ENCODE measurements around the gene MXD4. TPM values are rescaled to one million over a fixed set of nuclear protein-coding genes. Genes with fewer than 3 reads are reported as not detected.

The MXD4 gene, protein sequence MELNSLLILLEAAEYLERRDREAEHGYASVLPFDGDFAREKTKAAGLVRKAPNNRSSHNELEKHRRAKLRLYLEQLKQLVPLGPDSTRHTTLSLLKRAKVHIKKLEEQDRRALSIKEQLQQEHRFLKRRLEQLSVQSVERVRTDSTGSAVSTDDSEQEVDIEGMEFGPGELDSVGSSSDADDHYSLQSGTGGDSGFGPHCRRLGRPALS
- total RNA-seq: 10 to 100 TPM; 38.8 to 86.4 (median 59.2) TPM

DNA sequence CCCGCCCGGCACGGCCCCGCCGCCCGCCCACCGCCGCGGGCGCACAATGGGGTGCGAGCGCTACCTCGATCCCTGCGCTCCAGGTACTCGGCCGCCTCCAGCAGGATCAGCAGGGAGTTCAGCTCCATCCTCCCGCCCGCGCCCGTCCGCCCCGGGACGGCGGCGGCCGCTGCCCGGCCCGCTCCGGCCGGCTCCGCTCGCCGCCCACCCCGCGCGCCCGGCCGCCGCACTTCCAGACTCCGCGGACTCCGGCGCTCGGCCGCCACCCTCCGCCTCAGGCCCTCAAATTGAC, at the start of gene MXD4:
TSS of gene MXD4 (minus strand) at position 257 of the 292 bp plus-strand sequence. CDS start at position 128, 129 bp downstream.
- H3K4me3 ChIP-seq: peak within 1 kb of the TSS; percentile 91 to 96 (median 93)
- intact Hi-C loops (cut with DNase I): loop anchor here (2.0 to 5.0 kb wide), 3 partner anchors 19 to 276 kb away; partner anchors contain the start of genes CFAP99, FAM193A, HAUS3 and POLN
- H3K4me1 ChIP-seq: peaks cover 67 to 88% (median 77%) of the 10 kb centered on the region in 4 donors
- peak within 1 kb of the TSS; percentile 93 to 96 (median 95) for H3K27ac ChIP-seq (replicated peaks in 1 of 4)
- peaks cover 0 to 8% (median 5%) of the 10 kb centered on the region in 4 donors for H3K36me3 ChIP-seq
- H3K9me3 ChIP-seq: no peaks in the 10 kb centered on the region
- TF ChIP-seq EP300 (IDR thresholded peaks at IDR 0.05) (no peak), POLR2A (IDR thresholded peaks at IDR 0.05; ENCODE audit: low read depth) (no peak), POLR2AphosphoS5 (IDR thresholded peaks at IDR 0.05) (no peak)
- TF ChIP-seq, protein P1, sequence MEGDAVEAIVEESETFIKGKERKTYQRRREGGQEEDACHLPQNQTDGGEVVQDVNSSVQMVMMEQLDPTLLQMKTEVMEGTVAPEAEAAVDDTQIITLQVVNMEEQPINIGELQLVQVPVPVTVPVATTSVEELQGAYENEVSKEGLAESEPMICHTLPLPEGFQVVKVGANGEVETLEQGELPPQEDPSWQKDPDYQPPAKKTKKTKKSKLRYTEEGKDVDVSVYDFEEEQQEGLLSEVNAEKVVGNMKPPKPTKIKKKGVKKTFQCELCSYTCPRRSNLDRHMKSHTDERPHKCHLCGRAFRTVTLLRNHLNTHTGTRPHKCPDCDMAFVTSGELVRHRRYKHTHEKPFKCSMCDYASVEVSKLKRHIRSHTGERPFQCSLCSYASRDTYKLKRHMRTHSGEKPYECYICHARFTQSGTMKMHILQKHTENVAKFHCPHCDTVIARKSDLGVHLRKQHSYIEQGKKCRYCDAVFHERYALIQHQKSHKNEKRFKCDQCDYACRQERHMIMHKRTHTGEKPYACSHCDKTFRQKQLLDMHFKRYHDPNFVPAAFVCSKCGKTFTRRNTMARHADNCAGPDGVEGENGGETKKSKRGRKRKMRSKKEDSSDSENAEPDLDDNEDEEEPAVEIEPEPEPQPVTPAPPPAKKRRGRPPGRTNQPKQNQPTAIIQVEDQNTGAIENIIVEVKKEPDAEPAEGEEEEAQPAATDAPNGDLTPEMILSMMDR (IDR thresholded peaks at IDR 0.05): no peak
- no CpG with 5 or more reads among the region's 46 CpGs for WGBS
- DNase-seq (ENCODE audit: extremely low spot score): no peak
- no peaks in the 10 kb centered on the region for H3K27me3 ChIP-seq

DNA sequence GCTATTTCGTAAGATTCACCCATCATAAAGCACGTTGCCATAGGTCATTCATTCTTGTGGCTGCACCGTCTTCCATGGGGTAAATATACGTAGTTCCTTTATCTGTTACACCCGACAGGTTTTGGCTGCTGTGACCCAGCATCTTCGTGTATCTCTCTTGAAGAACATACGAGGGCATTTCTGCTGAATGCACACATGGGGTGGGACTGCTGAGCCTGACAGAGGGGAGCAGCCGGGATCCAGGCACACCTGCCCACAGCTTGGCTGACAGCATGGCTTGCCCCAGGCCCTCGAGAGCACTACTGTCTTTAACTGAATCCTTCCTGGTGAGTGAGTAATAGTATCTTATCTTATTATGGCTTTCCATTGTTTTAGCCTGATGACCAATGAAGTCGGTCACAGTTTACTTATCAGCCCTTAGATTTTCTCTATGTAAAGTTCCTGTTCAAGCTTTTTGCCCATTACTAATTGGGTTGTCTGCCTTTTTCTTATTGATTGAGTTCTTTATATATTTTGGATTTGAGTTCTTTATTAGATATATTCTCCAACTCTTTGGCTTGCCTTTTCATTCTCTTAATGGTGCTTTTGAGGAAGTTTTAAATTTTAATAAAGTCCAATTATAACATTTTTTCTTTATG, 45.0 kb upstream of the MXD4 start:
- peak; percentile 89 for DNase-seq (ENCODE audit: extremely low spot score)
- H3K4me3 ChIP-seq: no peak overlapping the region
- no peak overlapping the region for H3K27ac ChIP-seq (replicated peaks in 1 of 4)
- intact Hi-C loops (cut with DNase I): no loop called here
- H3K4me1 ChIP-seq: peaks cover 0 to 3% (median under 1%) of the 10 kb centered on the region in 4 donors
- H3K27me3 ChIP-seq: no peaks in the 10 kb centered on the region
- peaks cover 0 to 13% (median 6%) of the 10 kb centered on the region in 4 donors for H3K36me3 ChIP-seq
- TF ChIP-seq POLR2AphosphoS5 (IDR thresholded peaks at IDR 0.05): no peak
- TF ChIP-seq, protein P1 (IDR thresholded peaks at IDR 0.05): no peak
- TF ChIP-seq EP300 (IDR thresholded peaks at IDR 0.05): no peak
- no peak for TF ChIP-seq POLR2A (IDR thresholded peaks at IDR 0.05; ENCODE audit: low read depth)
- H3K9me3 ChIP-seq: peaks cover 0 to 51% (median 24%) of the 10 kb centered on the region in 4 donors
- WGBS: 92% methylated on average over 10 of the region's 10 CpGs

DNA sequence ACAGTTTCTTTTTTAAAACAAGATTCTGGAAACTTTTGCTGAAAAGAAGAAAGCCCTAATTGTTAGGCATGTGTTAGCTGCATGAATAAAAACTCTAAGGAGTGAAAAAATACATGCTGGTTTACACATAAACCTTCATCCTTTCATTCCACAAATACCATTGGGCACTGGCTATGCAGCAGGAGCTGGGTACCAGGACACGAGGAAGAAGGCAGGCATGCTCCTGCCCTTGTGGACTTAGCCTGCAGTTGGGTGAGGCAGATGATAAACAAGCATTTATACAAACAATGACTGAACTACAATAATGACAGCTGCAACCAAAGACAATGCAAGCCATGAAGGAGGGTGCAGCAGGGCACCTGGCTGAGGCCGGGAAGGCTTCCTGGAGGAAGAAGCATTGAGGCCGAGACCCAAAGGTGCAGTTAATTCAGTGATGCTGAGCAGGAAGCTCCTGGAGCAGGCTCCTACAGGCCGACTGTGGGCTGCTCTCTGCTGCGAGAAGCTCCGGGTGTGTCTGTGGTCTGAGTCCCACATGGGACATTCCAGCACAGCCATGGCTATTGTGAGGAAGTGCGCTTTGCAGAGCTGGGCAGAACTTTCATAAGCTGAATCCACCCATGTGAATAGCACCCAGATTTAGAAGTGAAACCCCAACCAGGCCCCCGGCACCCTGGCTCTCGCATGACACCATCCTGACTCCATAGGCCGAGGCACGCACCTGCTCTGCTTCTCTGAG, 44.0 kb upstream of the MXD4 start:
- peak; percentile 75 for DNase-seq (ENCODE audit: extremely low spot score)
- Histone ChIP-seq H3K36me3 (peaks cover 0 to 13% (median 6%) of the 10 kb centered on the region in 4 donors), H3K4me3 (no peak overlapping the region), H3K27me3 (no peaks in the 10 kb centered on the region), H3K9me3 (peaks cover 0 to 42% (median 16%) of the 10 kb centered on the region in 4 donors), H3K27ac (replicated peaks in 1 of 4) (no peak overlapping the region), H3K4me1 (peaks cover 0 to 12% (median 6%) of the 10 kb centered on the region in 4 donors)
- TF ChIP-seq POLR2A (IDR thresholded peaks at IDR 0.05; ENCODE audit: low read depth) (no peak), EP300 (IDR thresholded peaks at IDR 0.05) (no peak), POLR2AphosphoS5 (IDR thresholded peaks at IDR 0.05) (no peak)
- TF ChIP-seq, protein P1 (IDR thresholded peaks at IDR 0.05): no peak
- 83% methylated on average over 11 of the region's 11 CpGs for WGBS
- intact Hi-C loops (cut with DNase I): no loop called here

DNA sequence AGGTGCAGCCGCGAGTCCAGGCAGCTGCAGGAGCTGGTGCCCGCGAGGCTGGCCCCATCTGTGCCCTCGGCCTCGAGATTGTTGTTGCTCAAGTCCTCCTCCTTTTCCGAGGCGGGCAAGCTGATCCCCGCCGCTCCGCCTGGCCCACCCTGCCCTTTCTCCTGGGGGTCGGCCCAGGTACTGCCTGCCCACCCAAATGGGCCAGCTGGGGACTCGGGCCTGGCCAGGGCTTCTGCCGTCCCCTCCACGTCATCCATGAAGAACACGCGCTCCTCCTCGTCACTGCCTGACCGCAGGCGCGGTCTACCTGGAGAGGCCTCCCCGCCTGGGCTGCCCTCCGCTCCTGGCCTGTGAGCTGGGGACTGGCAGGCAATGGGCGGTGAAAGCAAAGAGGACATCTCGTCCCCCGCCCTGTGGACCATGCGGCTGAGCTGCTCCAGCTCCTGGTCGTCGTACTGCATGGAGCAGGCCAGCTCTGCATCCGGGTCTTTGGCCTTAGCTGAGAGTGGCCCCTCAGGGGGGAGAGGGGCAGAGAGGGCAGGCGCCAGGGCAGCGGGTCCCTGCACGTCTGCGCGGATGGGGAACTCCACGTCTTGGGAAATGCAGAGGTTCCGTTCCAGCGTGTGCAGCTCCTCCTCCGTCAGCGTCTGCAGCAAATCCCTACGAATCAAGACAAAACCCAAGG, 43.1 kb upstream of the MXD4 start:
- no peaks in the 10 kb centered on the region for H3K27me3 ChIP-seq
- DNase-seq (ENCODE audit: extremely low spot score): peak; percentile 85
- H3K27ac ChIP-seq (replicated peaks in 1 of 4): no peak overlapping the region
- H3K4me3 ChIP-seq: no peak overlapping the region
- WGBS: 75% methylated on average over 16 of the region's 41 CpGs
- H3K9me3 ChIP-seq: peaks cover 0 to 34% (median 10%) of the 10 kb centered on the region in 4 donors
- TF ChIP-seq EP300 (IDR thresholded peaks at IDR 0.05) (no peak), POLR2AphosphoS5 (IDR thresholded peaks at IDR 0.05) (no peak), POLR2A (IDR thresholded peaks at IDR 0.05; ENCODE audit: low read depth) (no peak)
- TF ChIP-seq, protein P1 (IDR thresholded peaks at IDR 0.05): no peak
- peaks cover 0 to 13% (median 6%) of the 10 kb centered on the region in 4 donors for H3K36me3 ChIP-seq
- peaks cover 0 to 12% (median 6%) of the 10 kb centered on the region in 4 donors for H3K4me1 ChIP-seq
- intact Hi-C loops (cut with DNase I): no loop called here

All from esophagus muscularis mucosa (tissue), 4 donors.